ENCODE data around the gene GCDH.

GRCh38 chr19:12891553-12892021 is 627 bp downstream of the GCDH start:
- TF ChIP-seq POLR2A (IDR thresholded peaks at IDR 0.05; ENCODE audit: low read length): no peak
- no peak for TF ChIP-seq GATA1 (IDR thresholded peaks at IDR 0.05; ENCODE audit: low read depth, low read length)

All from erythroblast (primary cell).